NCI-H2081 treated with DMSO at 0.1 percent for 48 hours (cell line): ENCODE data around the gene KRT73.

Experiments
- DNase-seq: peaks from one replicate; lab custom pipeline; 2025; lab: John Stamatoyannopoulos, UW

KRT73 gene

GRCh38 chr12:52645120-52645761 is 26.9 kb upstream of the KRT73 start:
- DNase-seq = no peak

- no peak for DNase-seq
Measured at GRCh38 chr12:52644078-52644415, 25.7 kb upstream of the KRT73 start.

- DNase-seq = no peak
Measured at GRCh38 chr12:52643233-52644077, 25.1 kb upstream of the KRT73 start.

- DNase-seq = no peak
Measured at GRCh38 chr12:52641468-52641867, 23.1 kb upstream of the KRT73 start.

GRCh38 chr12:52637299-52637698 is 18.9 kb upstream of the KRT73 start:
- no peak for DNase-seq

GRCh38 chr12:52636592-52637258 is 18.4 kb upstream of the KRT73 start:
- DNase-seq = no peak

GRCh38 chr12:52636189-52636588 is 17.8 kb upstream of the KRT73 start:
- no peak for DNase-seq

GRCh38 chr12:52634266-52635056 is 16.1 kb upstream of the KRT73 start:
- DNase-seq = peak; percentile 8

- no peak for DNase-seq
Measured at GRCh38 chr12:52633383-52633782, 15.0 kb upstream of the KRT73 start.

- no peak for DNase-seq
Measured at GRCh38 chr12:52632656-52633055, 14.3 kb upstream of the KRT73 start.

GRCh38 chr12:52631676-52632459 is 13.5 kb upstream of the KRT73 start:
- DNase-seq = no peak

GRCh38 chr12:52631264-52631663 is 12.9 kb upstream of the KRT73 start:
- no peak for DNase-seq

GRCh38 chr12:52630599-52631200 is 12.3 kb upstream of the KRT73 start:
- DNase-seq = no peak

- no peak for DNase-seq
Measured at GRCh38 chr12:52630008-52630500, 11.7 kb upstream of the KRT73 start.

GRCh38 chr12:52629281-52630007 is 11.1 kb upstream of the KRT73 start:
- no peak for DNase-seq

GRCh38 chr12:52628841-52629240 is 10.5 kb upstream of the KRT73 start:
- no peak for DNase-seq

- no peak for DNase-seq
Measured at GRCh38 chr12:52628111-52628507, 9.8 kb upstream of the KRT73 start.

GRCh38 chr12:52627395-52628110 is 9.2 kb upstream of the KRT73 start:
- no peak for DNase-seq

GRCh38 chr12:52622349-52622748 is 4.0 kb upstream of the KRT73 start:
- no peak for DNase-seq

- DNase-seq = no peak
Measured at GRCh38 chr12:52618866-52619265, 507 bp upstream of the KRT73 start.
